K562 (cell line): Measurements from ENCODE around the gene CCDC13. TPM values are rescaled to one million over a fixed set of nuclear protein-coding genes. Genes with fewer than 3 reads are reported as not detected.

Experiments
- ATAC-seq: fragments of 200-7000 bp; cut with Tn5 transposase; 3 replicates; pipeline ENCODE4 v1.9.1; 2020; ENCODE audit warnings: moderate library complexity
- BruUV-seq: library from RNA; stranded (reverse); fragments of 400-500 nt; replicated peaks from 2 replicates; lab custom pipeline; 2021; lab: Mats Ljungman, UMichigan
- CTCF ChIA-PET: fragments of 300-600 bp; formaldehyde crosslinking; extraction: SDS; loops from one replicate; lab custom pipeline; 2021; ENCODE audit warnings: low intra/inter-chr PET ratio; lab: Yijun Ruan, JAX
- POLR2A ChIA-PET: fragments of 300-600, 350-650 bp; sonication (Branson Sonifier 250); formaldehyde crosslinking; extraction: SDS; loops from one replicate; lab custom pipeline; 2021; ENCODE audit warnings: antibody characterized with exemption, inconsistent platforms; lab: Yijun Ruan, JAX
- DNase-seq, 4 experiments: peaks; one replicate each; pipeline versions ENCODE4 v3.0.0 to v3.0.0-alpha.2; 2011 to 2018; ENCODE audit warnings: low spot score in 3 of 4, mixed read lengths in 3 of 4; ENCODE audit errors: extremely low read depth in 1 of 4
- FAIRE-seq: peaks from 2 replicates; lab custom pipeline; 2011; peaks lifted over from hg19 to GRCh38; lab: Jason Lieb, UNC
- H2AFZ ChIP-seq: 2 replicates; pipeline ENCODE4 v1.6.0; 2011; ENCODE audit warnings: low read depth, low read length, control low read depth, inconsistent platforms
- H3K27ac ChIP-seq: fragments of 200-600 bp; 3 replicates; pipeline ENCODE4 v1.8.0; 2011; ENCODE audit warnings: low read depth, mild to moderate bottlenecking, control low read depth, inconsistent platforms, low read length, moderate library complexity, mixed read lengths; ENCODE audit errors: extremely low read depth
- H3K27me3 ChIP-seq, 2 experiments: fragments of 300-600 bp in 1 of 2; 2 replicates in 1 of 2; 3 replicates in 1 of 2; pipeline versions ENCODE4 v1.6.0 to v1.8.0; 2011; ENCODE audit warnings: inconsistent platforms in 2 of 2, low read length in 2 of 2, mild to moderate bottlenecking in 1 of 2, mixed read lengths in 1 of 2, moderate library complexity in 1 of 2; ENCODE audit not compliant: control insufficient read depth in 2 of 2, insufficient read depth in 2 of 2
- H3K36me3 ChIP-seq: fragments of 300-600 bp; 3 replicates; pipeline ENCODE4 v1.8.0; 2011; ENCODE audit warnings: mild to moderate bottlenecking, low read length, inconsistent platforms; ENCODE audit not compliant: control insufficient read depth, insufficient read depth
- H3K4me1 ChIP-seq, 2 experiments: fragments of 200-600 bp in 1 of 2; replicated peaks in 1 of 2; 2 replicates in 1 of 2; 3 replicates in 1 of 2; pipeline versions ENCODE4 v1.5.1 to v1.8.0; 2011; ENCODE audit warnings: inconsistent platforms in 2 of 2, low read length in 2 of 2, mild to moderate bottlenecking in 1 of 2, mixed read lengths in 1 of 2, moderate library complexity in 1 of 2; ENCODE audit not compliant: control insufficient read depth in 2 of 2, insufficient read depth in 2 of 2
- H3K4me2 ChIP-seq: 2 replicates; pipeline ENCODE4 v1.6.1; 2011; ENCODE audit warnings: low read length, control low read depth, inconsistent platforms, mixed read lengths; ENCODE audit not compliant: insufficient read depth
- H3K4me3 ChIP-seq: fragments of 200-600 bp; sonication (generic), shearing (Covaris generic); 2 replicates; pipeline ENCODE4 v1.5.1; 2016; ENCODE audit warnings: control low read depth, inconsistent platforms
- H3K79me2 ChIP-seq: fragments of 200-600 bp; 3 replicates; pipeline ENCODE4 v1.8.0; 2011; ENCODE audit warnings: low read length, inconsistent platforms; ENCODE audit not compliant: control insufficient read depth, insufficient read depth
- H3K9ac ChIP-seq, 2 experiments: 2 replicates each; pipeline versions ENCODE4 v1.6.0 to v1.6.1; 2011; ENCODE audit warnings: low read depth in 2 of 2, low read length in 2 of 2, control low read depth in 1 of 2, inconsistent platforms in 1 of 2, mild to moderate bottlenecking in 1 of 2, mixed read lengths in 1 of 2; ENCODE audit not compliant: insufficient read depth in 1 of 2
- H3K9me1 ChIP-seq: one replicate; pipeline ENCODE4 v1.6.0; 2011; ENCODE audit warnings: inconsistent platforms, mild to moderate bottlenecking, low read length, moderate library complexity; ENCODE audit not compliant: control insufficient read depth, insufficient read depth
- H3K9me3 ChIP-seq: replicated peaks from 2 replicates; pipeline ENCODE4 v1.5.1; 2011; ENCODE audit warnings: low read depth, low read length, inconsistent platforms; ENCODE audit not compliant: control insufficient read depth, insufficient read depth
- H4K20me1 ChIP-seq: replicated peaks from 2 replicates; pipeline ENCODE4 v1.6.1; 2011; ENCODE audit warnings: low read length, inconsistent platforms, mixed read lengths; ENCODE audit not compliant: control insufficient read depth, insufficient read depth
- BRD9 ChIP-seq: fragments of 450-650 bp; IDR thresholded peaks from 2 replicates; pipeline ENCODE4 v1.6.1; 2018; ENCODE audit warnings: low read depth; ENCODE audit not compliant: partially characterized antibody
- CEBPG ChIP-seq, 3 experiments: fragments of 200-800 bp in 1 of 3; sonication (Bioruptor generic) in 1 of 3; sonication (generic) in 1 of 3; formaldehyde crosslinking in 1 of 3; IDR thresholded peaks in 2 of 3; conservative IDR thresholded peaks in 1 of 3; 2 replicates each; pipeline versions ENCODE4 v1.6.1 to v1.8.0; 2016 to 2022; ENCODE audit warnings: missing compliant biosample characterization in 2 of 3, missing genetic modification characterization in 2 of 3, mild to moderate bottlenecking in 1 of 3, missing genetic modification reagents in 1 of 3
- CXXC5 ChIP-seq: fragments of 250-450 bp; sonication (Bioruptor Pico); IDR thresholded peaks from 2 replicates; pipeline ENCODE4 v1.8.0; 2022; ENCODE audit warnings: inconsistent platforms, mild to moderate bottlenecking, moderate library complexity
- ID3 ChIP-seq, 2 experiments: fragments of 250-450 bp in 1 of 2; fragments of 450-650 bp in 1 of 2; sonication (Bioruptor Pico) in 1 of 2; IDR thresholded peaks; 2 replicates each; pipeline versions ENCODE4 v1.6.1 to v1.8.0; 2016 to 2021; ENCODE audit warnings: mild to moderate bottlenecking in 2 of 2, moderate library complexity in 2 of 2, missing compliant biosample characterization in 1 of 2, missing genetic modification characterization in 1 of 2
- KDM1A ChIP-seq, 2 experiments: fragments of 450-650 bp; IDR thresholded peaks; 2 replicates each; pipeline ENCODE4 v1.6.1; 2016; ENCODE audit warnings: mild to moderate bottlenecking in 2 of 2
- KLF1 ChIP-seq: fragments of 450-650 bp; IDR thresholded peaks from 2 replicates; pipeline ENCODE4 v1.6.1; 2016; ENCODE audit warnings: missing genetic modification characterization, missing compliant biosample characterization
- PHTF2 ChIP-seq: fragments of 250-450 bp; sonication (Bioruptor Pico); IDR thresholded peaks from 2 replicates; pipeline ENCODE4 v1.5.0; 2021; ENCODE audit warnings: mild to moderate bottlenecking
- POLR2G ChIP-seq: fragments of 200-400 bp; formaldehyde crosslinking; IDR thresholded peaks from 2 replicates; pipeline ENCODE4 v1.6.1; 2017; ENCODE audit warnings: low read depth, mild to moderate bottlenecking, antibody characterized with exemption, low read length, moderate library complexity
- PTTG1 ChIP-seq: fragments of 450-650 bp; IDR thresholded peaks from 2 replicates; pipeline ENCODE4 v1.6.1; 2016; ENCODE audit warnings: low read depth, mild to moderate bottlenecking, missing genetic modification characterization, missing compliant biosample characterization
- PYGO2 ChIP-seq: fragments of 450-650 bp; IDR thresholded peaks from 2 replicates; pipeline ENCODE4 v1.6.1; 2016; ENCODE audit warnings: mild to moderate bottlenecking, missing genetic modification characterization, moderate library complexity, missing compliant biosample characterization
- RBFOX2 ChIP-seq: fragments of 200-400 bp; formaldehyde crosslinking; IDR thresholded peaks from 2 replicates; pipeline ENCODE4 v1.6.1; 2017; ENCODE audit warnings: low read depth, mild to moderate bottlenecking, low read length, moderate library complexity
- SAFB ChIP-seq: fragments of 200-400 bp; formaldehyde crosslinking; IDR thresholded peaks from 2 replicates; pipeline ENCODE4 v1.6.1; 2017; ENCODE audit warnings: low read depth, low read length, borderline replicate concordance
- SMAD4 ChIP-seq: fragments of 250-450 bp; sonication (Bioruptor Pico); conservative IDR thresholded peaks from 2 replicates; pipeline ENCODE4 v1.8.0; 2021; ENCODE audit warnings: inconsistent platforms, mild to moderate bottlenecking, moderate library complexity
- UBTF ChIP-seq, 2 experiments: IDR thresholded peaks; 2 replicates each; pipeline ENCODE4 v1.6.1; 2012; ENCODE audit warnings: improper control_type of control experiment in 2 of 2, low read depth in 2 of 2, low read length in 2 of 2, borderline replicate concordance in 1 of 2
- ZNF184 ChIP-seq: sonication (generic); formaldehyde crosslinking; IDR thresholded peaks from 2 replicates; pipeline ENCODE4 v1.5.0; 2020; ENCODE audit warnings: missing genetic modification reagents
- ZNF324 ChIP-seq: fragments of 250-450 bp; sonication (Bioruptor Pico); IDR thresholded peaks from 2 replicates; pipeline ENCODE4 v1.4.0; 2020; ENCODE audit warnings: mild to moderate bottlenecking
- ZNF436 ChIP-seq: fragments of 250-450, 450-650 bp; sonication (Bioruptor Pico); formaldehyde crosslinking; IDR thresholded peaks from 2 replicates; pipeline ENCODE4 v1.7.0; 2020; ENCODE audit warnings: mild to moderate bottlenecking
- ZZZ3 ChIP-seq: fragments of 450-650 bp; IDR thresholded peaks from 2 replicates; pipeline ENCODE4 v1.6.1; 2016; ENCODE audit warnings: antibody characterized with exemption, mild to moderate bottlenecking, moderate library complexity
- WGBS: fragments of 100-300 bp; shearing (Covaris generic); methylation state at CpG from one replicate; pipeline ENCODE4 v1.1.6; 2016; ENCODE audit warnings: low coverage, mixed read lengths; ENCODE audit not compliant: insufficient coverage; ENCODE audit errors: missing lambda C conversion rate; 5-methylcytosine and 5-hydroxymethylcytosine counted together
- in situ Hi-C: fragments of 300-500 bp; cut with MboI; formaldehyde crosslinking; loops from 4 replicates; pipeline ENCODE4 v1.15.0; 2018; ENCODE audit warnings: inconsistent platforms, mixed read lengths
- intact Hi-C: fragments of 100-400 bp; cut with micrococcal nuclease; formaldehyde crosslinking; loops from 2 replicates; pipeline ENCODE4 v1.14.2; 2022
- polyA plus RNA-seq, 8 experiments: library from polyadenylated mRNA; depleted of rRNA in 4 of 8; stranded (reverse) in 5 of 8; unstranded in 3 of 8; fragments of >200 nt; fragmentation: Nextera tagmentation in 2 of 8; fragmentation: Illumina TruSeq in 1 of 8; extraction: Ambion mirVana in 2 of 8; extraction: Trizol in 1 of 8; gene quantifications; 2 replicates each; pipeline versions ENCODE4 v1.2.1 to v1.2.3, GENCODE V29; 2011 to 2014; ENCODE audit warnings: inconsistent platforms in 1 of 8, missing spikeins in 1 of 8
- total RNA-seq, 7 experiments: library from RNA; depleted of rRNA in 6 of 7; stranded (reverse); fragments of >200 nt in 6 of 7; fragmentation: Illumina TruSeq in 2 of 7; extraction: Trizol in 2 of 7; gene quantifications; 2 replicates each; pipeline versions ENCODE4 v1.2.1 to v1.2.3, GENCODE V29; 2011 to 2021; ENCODE audit warnings: low replicate concordance in 1 of 7

CCDC13 gene
- total and polyA plus RNA-seq, 9 of the 15 experiments (the other 6 are each of a cell fraction or from before 2014, with no cell fraction given): 0.20 to 0.70 (median 0.48) TPM; not detected in 2

- Histone ChIP-seq H3K9ac (no peak overlapping the region), H4K20me1 (no peaks in the 10 kb centered on the region; the same call in 1 of the 2 replicates), H3K27me3 (peaks cover 26 to 36% of the 10 kb centered on the region in 2 experiments; a peak in 4 of 5 replicates), H2AFZ (no peak overlapping the region), H3K4me2 (no peak overlapping the region), H3K36me3 (no peaks in the 10 kb centered on the region), H3K9me3 (0 out of 2 replicates have a peak, but pooled peaks cover 2% of the 10 kb centered on the region), H3K4me1 (no peaks in the 10 kb centered on the region), H3K27ac (no peak overlapping the region), H3K9me1 (no peaks in the 10 kb centered on the region), H3K4me3 (no peak overlapping the region), H3K79me2 (no peaks in the 10 kb centered on the region)
- no peak for DNase-seq
- ChIA-PET CTCF (no interaction called here), POLR2A (no interaction called here)
- BruUV-seq: no TSS peak
- in situ Hi-C loops (no loop called here), intact Hi-C loops (no loop called here)
- ATAC-seq: no peak
- TF ChIP-seq PTTG1 (tag) (no peak), KDM1A (IDR thresholded peaks at IDR 0.05) (no peak), BRD9 (no peak), ZNF324 (CRISPR knock-in tag) (no peak), POLR2G (no peak), ZZZ3 (no peak), RBFOX2 (no peak), CEBPG (CRISPR knock-in tag; IDR thresholded peaks at IDR 0.05) (no peak), CEBPG (tag; conservative IDR thresholded peaks at IDR 0.05 in 1 of 2, IDR thresholded peaks at IDR 0.05 in 1 of 2) (no peak), PHTF2 (CRISPR knock-in tag) (no peak), ID3 (CRISPR knock-in tag; IDR thresholded peaks at IDR 0.05) (no peak), ID3 (tag; IDR thresholded peaks at IDR 0.05) (no peak), CXXC5 (no peak), ZNF184 (CRISPR knock-in tag) (no peak), SAFB (no peak), ZNF436 (CRISPR knock-in tag) (no peak), KLF1 (tag) (no peak), UBTF (IDR thresholded peaks at IDR 0.05; ENCODE audit: borderline replicate concordance in 1 of 2, low read depth in 2 of 2, low read length in 2 of 2) (no peak), PYGO2 (no peak), SMAD4 (CRISPR knock-in tag) (no peak)
- FAIRE-seq: no peak
- WGBS: 0% methylated on average over 4 of the region's 4 CpGs
Measured at GRCh38 chr3:42732196-42732828, 40.7 kb downstream of the CCDC13 start.
